A549 treated with AZD9567 at 1 μM for 4 hours (cell line): Measurements from ENCODE around the gene CHP1. TPM values are rescaled to one million over a fixed set of nuclear protein-coding genes. Genes with fewer than 3 reads are reported as not detected.

Experiments used
- total RNA-seq: library from RNA; stranded (reverse); fragments of 200-300 nt; extraction: Qiagen RNA extraction; gene quantifications from 5 replicates; pipeline ENCODE4 v1.2.3, GENCODE V29; 2022; ENCODE audit not compliant: insufficient read depth

The CHP1 gene
- 46.5 to 69.5 TPM (median 51.0 TPM) in 5 replicates for total RNA-seq

GRCh38 chr15:41230650-41231421, at the start of gene CHP1, which contains the start of gene EXD1:
TSS of gene CHP1 (plus strand) at chr15:41231268. CDS start at chr15:41231383, 115 bp downstream.
TSS of gene EXD1 (minus strand) at chr15:41230757. CDS start at chr15:41226575, 4,182 bp downstream.

Other genes with a start within 250 kb of the CHP1 start
- 11.8 to 14.4 TPM (median 13.3 TPM) in 5 replicates for gene INO80, start 115.0 kb upstream of the CHP1 start, total RNA-seq
- 0.15 to 0.24 TPM in 2 of 5 replicates, not detected in the others for gene EXD1, start 511 bp upstream of the CHP1 start, total RNA-seq
- 8.1 to 14.9 TPM (median 12.4 TPM) in 5 replicates for gene OIP5, start 101.3 kb downstream of the CHP1 start, total RNA-seq
- 47.5 to 66.6 TPM (median 63.2 TPM) in 5 replicates for gene NUSAP1, start 101.6 kb downstream of the CHP1 start, total RNA-seq
- gene NDUFAF1, start 171.2 kb downstream of the CHP1 start, total RNA-seq: 12.1 to 24.0 TPM (median 13.5 TPM) in 5 replicates
- gene RTF1, start 185.8 kb downstream of the CHP1 start, total RNA-seq: 19.2 to 37.4 TPM (median 21.5 TPM) in 5 replicates